WERI-Rb-1 (cell line): ENCODE measurements around the gene EDARADD.

Source experiments
- DNase-seq: peaks from one replicate; pipeline ENCODE4 v3.0.0-alpha.2; 2020
- H3K27ac ChIP-seq: fragments of 250-450 bp; sonication (Bioruptor Pico); 2 replicates; pipeline ENCODE4 v1.5.1; 2020; ENCODE audit warnings: mild to moderate bottlenecking, moderate library complexity
- H3K27me3 ChIP-seq: fragments of 250-450 bp; sonication (Bioruptor Pico); 2 replicates; pipeline ENCODE4 v1.5.1; 2021; ENCODE audit warnings: mild to moderate bottlenecking, low read depth, moderate library complexity; ENCODE audit not compliant: insufficient read depth, severe bottlenecking
- H3K36me3 ChIP-seq: fragments of 250-450 bp; sonication (Bioruptor Pico); 2 replicates; pipeline ENCODE4 v1.5.1; 2020; ENCODE audit warnings: mild to moderate bottlenecking, moderate library complexity
- H3K4me3 ChIP-seq: 2 replicates; pipeline ENCODE4 v1.5.1; 2011; ENCODE audit warnings: low read depth, mild to moderate bottlenecking, control low read depth, low read length
- H3K9me3 ChIP-seq: fragments of 250-450 bp; sonication (Bioruptor Pico); 2 replicates; pipeline ENCODE4 v1.5.1; 2021; ENCODE audit warnings: mild to moderate bottlenecking, moderate library complexity; ENCODE audit not compliant: severe bottlenecking
- CTCF ChIP-seq: IDR thresholded peaks from 2 replicates; pipeline ENCODE4 v1.5.1; 2011; ENCODE audit warnings: low read depth, mild to moderate bottlenecking, control low read depth, inconsistent platforms, low read length

Gene EDARADD

DNA sequence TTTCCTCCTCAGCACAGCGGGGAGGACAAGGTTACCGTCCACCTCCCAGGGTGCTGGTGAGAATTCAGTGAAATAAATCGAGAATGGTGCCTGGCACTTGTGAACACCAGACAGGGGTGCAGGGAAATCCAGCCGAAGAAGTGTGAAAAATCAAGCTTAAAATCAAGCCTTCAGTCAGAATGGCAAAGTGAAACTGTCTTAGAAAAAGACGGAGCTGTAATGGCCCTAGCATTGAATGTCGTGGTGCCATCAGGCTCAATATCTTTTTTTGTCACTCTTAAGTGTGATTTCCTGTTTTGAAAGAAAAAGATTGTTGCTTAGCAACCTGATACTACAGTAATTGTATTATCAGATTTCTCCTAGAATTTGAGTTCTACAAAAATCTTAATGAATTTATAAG is 22.1 kb downstream of the EDARADD start:
- Histone ChIP-seq H3K4me3 (no peak overlapping the region), H3K27ac (no peak overlapping the region)
- TF ChIP-seq CTCF, result no peak

DNA sequence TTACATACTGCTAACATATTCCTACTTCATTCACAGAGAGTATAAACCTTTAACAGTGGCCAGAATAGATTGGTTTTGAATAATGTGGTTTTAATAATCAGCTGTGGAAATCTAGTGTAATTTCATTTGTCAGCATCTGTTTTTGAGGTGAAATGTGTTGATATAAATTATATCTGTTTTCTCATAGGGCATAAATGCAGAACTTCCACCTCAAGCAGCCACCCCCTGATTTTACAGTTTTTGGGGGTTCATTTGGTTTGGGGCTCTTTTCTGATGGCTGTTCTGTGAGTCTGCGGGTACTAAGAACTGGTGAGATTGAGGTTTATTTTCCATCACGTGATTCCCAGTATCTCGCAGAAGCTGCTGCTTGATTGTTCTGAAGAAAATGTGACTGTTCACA is 23.2 kb downstream of the EDARADD start:
- Histone ChIP-seq H3K4me3 (no peak overlapping the region), H3K27ac (no peak overlapping the region), H3K9me3 (no peaks in the 10 kb centered on the region), H3K36me3 (no peaks in the 10 kb centered on the region), H3K27me3 (no peaks in the 10 kb centered on the region)
- no peak for TF ChIP-seq CTCF
- DNase-seq, result no peak

More for the DNA sequence above, 22.1 kb downstream of the EDARADD start:
- Histone ChIP-seq H3K36me3 (no peaks in the 10 kb centered on the region), H3K9me3 (no peaks in the 10 kb centered on the region), H3K27me3 (no peaks in the 10 kb centered on the region)
- no peak for DNase-seq

GRCh38 chr1:236419502-236419901 is 25.4 kb downstream of the EDARADD start:
- Histone ChIP-seq H3K27ac (no peak overlapping the region), H3K9me3 (no peaks in the 10 kb centered on the region), H3K27me3 (no peaks in the 10 kb centered on the region), H3K4me3 (no peak overlapping the region), H3K36me3 (no peaks in the 10 kb centered on the region)
- TF ChIP-seq CTCF, result no peak
- no peak for DNase-seq

GRCh38 chr1:236421022-236421421 is 26.9 kb downstream of the EDARADD start:
- Histone ChIP-seq H3K4me3 (no peak overlapping the region), H3K9me3 (no peaks in the 10 kb centered on the region), H3K27me3 (no peaks in the 10 kb centered on the region), H3K27ac (no peak overlapping the region), H3K36me3 (no peaks in the 10 kb centered on the region)
- no peak for TF ChIP-seq CTCF
- DNase-seq, result no peak

- H3K36me3 ChIP-seq, result no peaks in the 10 kb centered on the region
- TF ChIP-seq CTCF, result no peak
- DNase-seq, result no peak
- no peak overlapping the region for H3K4me3 ChIP-seq
- H3K27ac ChIP-seq, result no peak overlapping the region
- H3K9me3 ChIP-seq, result no peaks in the 10 kb centered on the region
- H3K27me3 ChIP-seq, result no peaks in the 10 kb centered on the region
Measured at GRCh38 chr1:236421850-236422516, 27.9 kb downstream of the EDARADD start.

DNA sequence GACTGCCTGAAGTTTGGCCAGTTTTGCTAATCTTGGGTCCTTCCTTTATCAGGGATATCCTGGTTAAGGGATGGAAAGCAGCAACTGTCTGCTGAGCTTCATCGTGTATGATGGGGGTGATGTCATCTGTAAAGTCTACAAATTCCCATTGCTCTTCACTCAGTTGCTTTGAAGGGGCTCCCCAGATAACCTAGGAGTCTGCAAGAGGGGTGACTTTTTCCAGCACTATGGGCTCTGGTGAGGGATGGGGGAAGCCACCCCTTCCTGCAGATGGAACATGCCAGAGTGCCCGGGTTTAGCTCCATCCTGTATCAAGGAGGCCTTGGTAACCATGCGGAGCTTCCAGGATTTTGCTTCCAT is 28.4 kb downstream of the EDARADD start:
- no peaks in the 10 kb centered on the region for H3K36me3 ChIP-seq
- no peak for DNase-seq
- H3K27me3 ChIP-seq, result no peaks in the 10 kb centered on the region
- no peak for TF ChIP-seq CTCF
- no peaks in the 10 kb centered on the region for H3K9me3 ChIP-seq
- H3K27ac ChIP-seq, result no peak overlapping the region
- no peak overlapping the region for H3K4me3 ChIP-seq
